Prostate gland (tissue), 2 donors: Measurements from ENCODE around the gene MAP4K4.

ENCODE experiments used
- CTCF ChIP-seq, 4 experiments: fragments of 200-600 bp in 2 of 4; fragments of 450-650 bp in 2 of 4; sonication (generic) in 2 of 4; IDR thresholded peaks; 1 replicate in 3 of 4; 2 replicates in 1 of 4; pipeline ENCODE4 v1.5.1; 2016 to 2019; ENCODE audit warnings: antibody characterized with exemption in 4 of 4, mild to moderate bottlenecking in 2 of 4, moderate library complexity in 2 of 4
- POLR2A ChIP-seq: fragments of 450-650 bp; IDR thresholded peaks from one replicate; pipeline ENCODE4 v1.6.1; 2016; ENCODE audit warnings: antibody characterized with exemption, mild to moderate bottlenecking
- POLR2AphosphoS5 ChIP-seq: sonication (generic); formaldehyde crosslinking; IDR thresholded peaks from one replicate; pipeline ENCODE4 v1.6.1; 2017; ENCODE audit warnings: antibody characterized with exemption

GRCh38 chr2:101725038-101725437 lies 27.5 kb downstream of the MAP4K4 start:
- TF ChIP-seq CTCF (IDR thresholded peaks at IDR 0.05) (no peak), POLR2AphosphoS5 (no peak), POLR2A (no peak)
